B cell (primary cell): ENCODE results near the gene C14orf119. TPM values are rescaled to one million over a fixed set of nuclear protein-coding genes. Genes with fewer than 3 reads are reported as not detected.

Experiments used
- ATAC-seq: fragments of 200-7000 bp; cut with Tn5 transposase; one replicate; pipeline ENCODE4 v1.10.0; 2021; ENCODE audit warnings: low read depth, mild to moderate bottlenecking, moderate number of reproducible peaks, moderate library complexity
- CTCF ChIA-PET: fragments of 350-600 bp; sonication (Branson Sonifier 250); formaldehyde crosslinking; loops from one replicate; lab custom pipeline; 2021; ENCODE audit warnings: antibody characterized with exemption, inconsistent platforms; lab: Charles Lee
- POLR2A ChIA-PET: fragments of 350-600 bp; sonication (Branson Sonifier 250); formaldehyde crosslinking; loops from one replicate; lab custom pipeline; 2021; ENCODE audit warnings: antibody characterized with exemption; lab: Charles Lee
- DNase-seq: peaks from one replicate; pipeline ENCODE4 v3.0.0; 2013
- H2AFZ ChIP-seq: 2 replicates; pipeline ENCODE4 v1.6.1; 2012; ENCODE audit warnings: mild to moderate bottlenecking, low read depth, low read length; ENCODE audit not compliant: insufficient read depth, poor library complexity, severe bottlenecking
- H3K27ac ChIP-seq, 2 donors: 1 replicate in 1 of 2; 2 replicates in 1 of 2; pipeline ENCODE4 v1.5.1; 2012 to 2013; ENCODE audit warnings: low read length in 2 of 2, mild to moderate bottlenecking in 2 of 2, moderate library complexity in 1 of 2
- H3K27me3 ChIP-seq, 4 experiments: fragments of 200-600 bp in 1 of 4; sonication (generic) in 1 of 4; replicated peaks in 1 of 4; 1 replicate in 2 of 4; 2 replicates in 2 of 4; pipeline versions ENCODE4 v1.6.1 to v1.7.0; 2013 to 2016; ENCODE audit warnings: low read length in 3 of 4, mild to moderate bottlenecking in 2 of 4, mixed read lengths in 1 of 4, moderate library complexity in 1 of 4; ENCODE audit not compliant: insufficient read depth in 4 of 4, control insufficient read depth in 3 of 4; ENCODE audit errors: control extremely low read depth in 1 of 4
- H3K36me3 ChIP-seq, 2 experiments: replicated peaks in 1 of 2; 1 replicate in 1 of 2; 2 replicates in 1 of 2; pipeline versions ENCODE4 v1.6.1 to v1.7.1; 2013; ENCODE audit warnings: low read length in 1 of 2; ENCODE audit not compliant: insufficient read depth in 2 of 2, control insufficient read depth in 1 of 2; ENCODE audit errors: control extremely low read depth in 1 of 2, extremely low read depth in 1 of 2
- H3K4me1 ChIP-seq, 2 donors: fragments of 200-600 bp in 1 of 2; sonication (generic) in 1 of 2; 1 replicate in 1 of 2; 2 replicates in 1 of 2; pipeline versions ENCODE4 v1.5.1 to v1.6.1; 2013 to 2017; ENCODE audit warnings: low read length in 2 of 2; ENCODE audit not compliant: control insufficient read depth in 2 of 2, insufficient read depth in 2 of 2
- H3K4me2 ChIP-seq: replicated peaks from 2 replicates; pipeline ENCODE3; 2012; ENCODE audit warnings: mild to moderate bottlenecking, low read depth, low read length; ENCODE audit not compliant: poor library complexity, severe bottlenecking
- H3K4me3 ChIP-seq, 5 experiments: fragments of 200-600 bp in 1 of 5; sonication (generic) in 1 of 5; 1 replicate in 3 of 5; 2 replicates in 2 of 5; pipeline versions ENCODE4 v1.5.1 to v1.7.0; 2011 to 2016; ENCODE audit warnings: low read length in 4 of 5, mild to moderate bottlenecking in 4 of 5, low read depth in 2 of 5, control low read depth in 1 of 5, moderate library complexity in 1 of 5; ENCODE audit not compliant: insufficient read depth in 1 of 5; ENCODE audit errors: control extremely low read depth in 1 of 5, extremely low read depth in 1 of 5
- H3K79me2 ChIP-seq: fragments of 200-600 bp; sonication (generic); one replicate; pipeline ENCODE4 v1.6.0; 2016; ENCODE audit warnings: low read length; ENCODE audit not compliant: control insufficient read depth, insufficient read depth
- H3K9ac ChIP-seq: fragments of 200-600 bp; sonication (generic); 2 replicates; pipeline ENCODE4 v1.6.1; 2017; ENCODE audit warnings: mild to moderate bottlenecking, low read length, moderate library complexity
- H3K9me3 ChIP-seq, 3 donors: one replicate each; pipeline versions ENCODE4 v1.6.1 to v1.7.1; 2013; ENCODE audit warnings: low read length in 2 of 3; ENCODE audit not compliant: control insufficient read depth in 2 of 3, insufficient read depth in 1 of 3; ENCODE audit errors: control extremely low read depth in 1 of 3
- H4K20me1 ChIP-seq: 2 replicates; pipeline ENCODE4 v1.6.0; 2012; ENCODE audit warnings: mild to moderate bottlenecking, low read length; ENCODE audit not compliant: insufficient read depth, control insufficient read depth, poor library complexity, severe bottlenecking
- H3K27ac Mint-ChIP-seq: one replicate; pipeline ENCODE4 v1.8.0; 2021; ENCODE audit warnings: mixed read lengths
- H3K27me3 Mint-ChIP-seq: one replicate; pipeline ENCODE4 v1.8.0; 2021; ENCODE audit warnings: mixed read lengths
- H3K4me1 Mint-ChIP-seq: one replicate; pipeline ENCODE4 v1.8.0; 2021; ENCODE audit warnings: mixed read lengths
- H3K4me3 Mint-ChIP-seq: one replicate; pipeline ENCODE4 v1.8.0; 2021; ENCODE audit warnings: mixed read lengths
- H3K9me3 Mint-ChIP-seq: one replicate; pipeline ENCODE4 v1.8.0; 2022; ENCODE audit warnings: mixed read lengths; ENCODE audit not compliant: insufficient read depth
- EZH2 ChIP-seq: IDR thresholded peaks from 2 replicates; pipeline ENCODE4 v1.6.1; 2012; ENCODE audit warnings: borderline replicate concordance, low read depth, mild to moderate bottlenecking, moderate library complexity, low read length; ENCODE audit not compliant: insufficient read depth, poor library complexity, severe bottlenecking
- WGBS: methylation state at CpG from one replicate; pipeline ENCODE4 v1.1.5; 2013; ENCODE audit warnings: missing lambda C conversion rate; ENCODE audit not compliant: insufficient coverage; 5-methylcytosine and 5-hydroxymethylcytosine counted together
- intact Hi-C: fragments of 100-400 bp; cut with micrococcal nuclease; formaldehyde crosslinking; loops from one replicate; pipeline ENCODE4 v1.10.0; 2022
- polyA plus RNA-seq: library from polyadenylated mRNA; depleted of rRNA; stranded (reverse); fragments of >200 nt; gene quantifications from 2 replicates; pipeline ENCODE4 v1.2.3, GENCODE V29; 2012
- total RNA-seq, 2 donors: library from RNA; stranded (reverse); fragments of 120-200 nt in 1 of 2; gene quantifications; 1 replicate in 1 of 2; 2 replicates in 1 of 2; pipeline versions ENCODE4 v1.2.3 to v1.2.4, GENCODE V29; 2013 to 2022
- TF ChIP-seq, protein P1 (sequence below): fragments of 200-600 bp; IDR thresholded peaks from one replicate; pipeline ENCODE4 v1.8.0; 2022; ENCODE audit warnings: antibody characterized with exemption, mild to moderate bottlenecking

The C14orf119 gene
- total and polyA plus RNA-seq, 2 donors (not counting 1 experiment from before 2014, with no cell fraction given) = 12.2 to 30.6 TPM

DNA sequence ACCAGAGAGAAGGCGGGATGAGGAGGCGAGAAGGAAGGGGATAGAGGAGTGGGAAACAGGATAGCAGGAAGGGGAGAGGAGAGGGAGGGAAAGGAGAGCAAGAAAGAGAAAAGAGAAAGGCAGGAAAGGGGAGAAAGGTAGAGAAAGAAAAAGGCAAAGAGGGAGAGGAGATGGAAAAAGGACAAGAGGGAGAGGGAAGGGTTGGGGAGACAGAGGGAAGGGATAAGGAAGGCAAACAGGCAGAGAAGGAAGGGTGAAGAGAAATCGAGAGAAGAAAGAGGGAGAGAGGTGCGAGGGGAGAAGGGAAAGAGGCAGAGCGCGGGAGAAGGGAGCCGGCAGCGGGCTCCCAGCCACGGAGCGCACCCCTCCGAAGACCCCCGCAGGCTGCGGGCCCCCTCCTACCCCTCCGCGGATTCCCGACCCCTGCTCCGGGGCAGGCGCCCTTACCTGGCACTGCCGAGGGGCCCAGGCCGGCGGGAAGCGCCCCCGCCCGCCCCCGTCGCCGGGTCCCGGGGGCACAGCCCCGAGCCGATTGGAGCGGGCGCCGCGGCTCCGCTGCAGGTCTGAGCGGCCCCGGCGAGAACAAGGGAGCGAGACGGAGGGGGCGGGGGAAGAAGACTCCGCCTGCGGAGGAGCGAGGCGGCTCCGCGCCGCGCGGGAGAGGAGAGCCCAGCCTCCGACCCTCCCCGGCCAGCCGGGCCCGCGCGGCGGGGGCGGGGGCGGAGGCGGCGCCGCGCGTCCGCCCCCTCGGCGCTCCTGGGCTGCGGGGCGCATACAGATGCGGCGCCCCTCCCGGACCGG, 38.1 kb upstream of the C14orf119 start, which contains the start of gene CDH24:
CDH24 (minus strand) TSS at position 565 of the 801 bp plus-strand sequence. CDS start 1,787 bp downstream, outside the sequence.
- ATAC-seq (peak; percentile 76), DNase-seq (peak; percentile 79)
- TF ChIP-seq, protein P1, sequence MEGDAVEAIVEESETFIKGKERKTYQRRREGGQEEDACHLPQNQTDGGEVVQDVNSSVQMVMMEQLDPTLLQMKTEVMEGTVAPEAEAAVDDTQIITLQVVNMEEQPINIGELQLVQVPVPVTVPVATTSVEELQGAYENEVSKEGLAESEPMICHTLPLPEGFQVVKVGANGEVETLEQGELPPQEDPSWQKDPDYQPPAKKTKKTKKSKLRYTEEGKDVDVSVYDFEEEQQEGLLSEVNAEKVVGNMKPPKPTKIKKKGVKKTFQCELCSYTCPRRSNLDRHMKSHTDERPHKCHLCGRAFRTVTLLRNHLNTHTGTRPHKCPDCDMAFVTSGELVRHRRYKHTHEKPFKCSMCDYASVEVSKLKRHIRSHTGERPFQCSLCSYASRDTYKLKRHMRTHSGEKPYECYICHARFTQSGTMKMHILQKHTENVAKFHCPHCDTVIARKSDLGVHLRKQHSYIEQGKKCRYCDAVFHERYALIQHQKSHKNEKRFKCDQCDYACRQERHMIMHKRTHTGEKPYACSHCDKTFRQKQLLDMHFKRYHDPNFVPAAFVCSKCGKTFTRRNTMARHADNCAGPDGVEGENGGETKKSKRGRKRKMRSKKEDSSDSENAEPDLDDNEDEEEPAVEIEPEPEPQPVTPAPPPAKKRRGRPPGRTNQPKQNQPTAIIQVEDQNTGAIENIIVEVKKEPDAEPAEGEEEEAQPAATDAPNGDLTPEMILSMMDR = no peak
- no peak for TF ChIP-seq EZH2
- Histone ChIP-seq H3K27ac (no peak within 1 kb of the TSS), H3K27me3 (peaks cover 0 to 6% (median 0%) of the 10 kb centered on the region in 4 experiments), H3K9me3 (no peaks in the 10 kb centered on the region), H3K4me2 (peak within 1 kb of the TSS; percentile 100), H3K4me1 (peaks cover 10 to 21% of the 10 kb centered on the region in 2 donors), H3K4me3 (peak within 1 kb of the TSS; percentile 11 to 91 (median 68)), H3K36me3 (peaks cover 0 to 34% of the 10 kb centered on the region in 2 experiments), H3K9ac (peak within 1 kb of the TSS; percentile 82), H2AFZ (peak within 1 kb of the TSS; percentile 63), H3K79me2 (no peaks in the 10 kb centered on the region), H4K20me1 (peaks cover 7% of the 10 kb centered on the region)
- CTCF ChIA-PET = interaction anchor here (0.6 to 19.1 kb wide), 47 partner anchors 9 to 738 kb away, joined by 3 to 1134 read pairs (median 4); partner anchors contain the start of genes ACIN1, AJUBA, C14orf119 and HAUS4
- intact Hi-C loops = loop anchor here (1.0 to 10.0 kb wide), 7 partner anchors 12 to 752 kb away; no protein-coding TSS in a partner anchor
- POLR2A ChIA-PET = interaction anchor here (0.6 to 1.5 kb wide), 9 partner anchors 15 to 139 kb away, joined by 3 to 13 read pairs (median 4); partner anchors contain the start of genes ACIN1, AJUBA, C14orf119 and RBM23
- Mint-ChIP-seq H3K27ac (peak within 1 kb of the TSS; percentile 76), H3K27me3 (no peaks in the 10 kb centered on the region), H3K4me1 (peaks cover 18% of the 10 kb centered on the region), H3K4me3 (peak within 1 kb of the TSS; percentile 95), H3K9me3 (no peaks in the 10 kb centered on the region)
- WGBS = 3% methylated on average over 70 of the region's 73 CpGs
